Heart right ventricle (tissue), 16 donors: ENCODE measurements around the gene WDR90. TPM values are rescaled to one million over a fixed set of nuclear protein-coding genes. Genes with fewer than 3 reads are reported as not detected.

ENCODE experiments used
- ATAC-seq, 8 donors: fragments of 200-7000 bp; cut with Tn5 transposase; one replicate each; pipeline ENCODE4 v1.9.1; 2020; ENCODE audit warnings: mild to moderate bottlenecking in 8 of 8, moderate library complexity in 8 of 8, moderate number of reproducible peaks in 1 of 8
- DNase-seq, 2 donors: peaks; one replicate each; pipeline ENCODE4 v3.0.0-alpha.2; 2020
- H3K27ac ChIP-seq, 10 donors: fragments of 200-600 bp; sonication (generic) in 2 of 10; one replicate each; pipeline versions ENCODE4 v1.5.0 to v1.8.0; 2020 to 2022; ENCODE audit warnings: mild to moderate bottlenecking in 3 of 10
- H3K27me3 ChIP-seq, 7 donors: fragments of 200-600 bp; one replicate each; pipeline ENCODE4 v1.8.0; 2021 to 2022; ENCODE audit warnings: mild to moderate bottlenecking in 2 of 7
- H3K36me3 ChIP-seq, 9 donors: fragments of 200-600 bp; sonication (generic) in 1 of 9; one replicate each; pipeline versions ENCODE4 v1.5.0 to v1.8.0; 2020 to 2022; ENCODE audit warnings: mild to moderate bottlenecking in 2 of 9
- H3K4me1 ChIP-seq, 9 donors: fragments of 200-600 bp; sonication (generic) in 1 of 9; one replicate each; pipeline versions ENCODE4 v1.5.0 to v1.8.0; 2020 to 2022; ENCODE audit warnings: mild to moderate bottlenecking in 4 of 9
- H3K4me3 ChIP-seq, 10 donors: fragments of 200-600 bp; sonication (generic) in 2 of 10; one replicate each; pipeline versions ENCODE4 v1.5.0 to v1.8.0; 2020 to 2022; ENCODE audit warnings: mild to moderate bottlenecking in 7 of 10, moderate library complexity in 2 of 10
- H3K9me3 ChIP-seq, 11 donors: fragments of 200-600 bp in 10 of 11; sonication (generic) in 2 of 11; one replicate each; pipeline versions ENCODE4 v1.5.0 to v1.8.0; 2013 to 2022; ENCODE audit warnings: mild to moderate bottlenecking in 2 of 11, control low read depth in 1 of 11, moderate library complexity in 1 of 11
- CTCF ChIP-seq, 9 donors: fragments of 200-600 bp; sonication (generic) in 2 of 9; IDR thresholded peaks; one replicate each; pipeline versions ENCODE4 v1.5.0 to v1.8.0; 2021 to 2022; ENCODE audit warnings: antibody characterized with exemption in 9 of 9, mild to moderate bottlenecking in 5 of 9, moderate library complexity in 1 of 9
- WGBS, 2 donors: extraction: QIAGEN DNeasy Blood & Tissue Kit; methylation state at CpG; one replicate each; pipeline ENCODE4 v1.1.7; 2013; ENCODE audit warnings: inconsistent platforms in 1 of 2; 5-methylcytosine and 5-hydroxymethylcytosine counted together
- intact Hi-C, 10 donors: fragments of 100-400 bp; cut with DNase I; formaldehyde crosslinking; loops; one replicate each; pipeline versions ENCODE4 v1.11.1 to v1.14.2; 2022
- polyA plus RNA-seq, 2 donors: library from polyadenylated mRNA; stranded (reverse); fragments of 200-250 nt; gene quantifications; one replicate each; pipeline ENCODE4 v1.2.3, GENCODE V29; 2013
- total RNA-seq, 10 donors: library from RNA; stranded (reverse); fragmentation: NEBNext Ultra II Directional in 3 of 10; extraction: Animal tissue kit (Norgen Biotek cat#: 25700) in 3 of 10; gene quantifications; one replicate each; pipeline versions ENCODE4 v1.2.1 to v1.2.4, GENCODE V29; 2021 to 2023
- donor health status: Arrhythmogenic right ventricular cardiomyopathy.
- donor health status: ischemic (EF 13 %, LVEDD 7.1; RV severe dilation, severe dysfunction).
- donor health status: healthy with polysubstance abuse.
- donor health status: DM: no; HTN: yes; CAD: no.
- donor health status: DM: no; HTN: no; CAD: no.
- donor health status: ischemic (EF 25% LVEDD 6.9; RV normal size, moderate dysfunction).
- donor health status: ischemic (EF 25% LVEDD 5.7; RV mildly dilated, moderate dysfunction).
- donor health status: healthy.
- donor health status: DM: yes; HTN: yes; CAD: no.
- donor health status: Ischemic cardiomyopathy.
- donor health status: ischemic (EF 35%, LVEDD 5.7; RV mildly dilated, moderate dysfunction).
- donor health status: nonischemic (EF 11% LVEDD 7.7; RV severe dilation, severe dysfunction).
- donor health status: DM: yes; HTN: yes; CAD: no.
- donor health status: PGD.
- donor health status: ischemic (EF 29% LVEDD 5.4; RV normal size, mild dysfunction).
- donor health status: nonischemic (EF 23%, LVEDD 6.1; RV moderate dilation, normal function).

The WDR90 gene
- total and polyA plus RNA-seq, 12 donors = 7.1 to 23.8 (median 9.9) TPM

- no peaks in the 10 kb centered on the region for H3K9me3 ChIP-seq
- no peak overlapping the region for H3K27ac ChIP-seq
- peaks cover 0 to 14% (median 0%) of the 10 kb centered on the region in 9 donors for H3K36me3 ChIP-seq
- TF ChIP-seq CTCF (IDR thresholded peaks at IDR 0.05) = no peak
- no peaks in the 10 kb centered on the region for H3K27me3 ChIP-seq
- ATAC-seq (no peak), DNase-seq (no peak)
- H3K4me3 ChIP-seq = no peak overlapping the region
- peaks cover 0 to 6% (median 0%) of the 10 kb centered on the region in 9 donors for H3K4me1 ChIP-seq
- 96% methylated on average over 13 of the region's 13 CpGs for WGBS, 2 donors
- intact Hi-C loops = no loop called here
Observed at GRCh38 chr16:615122-615521, 34.0 kb upstream of the WDR90 start.

- intact Hi-C loops = no loop called here
Observed at GRCh38 chr16:616733-617586, 32.2 kb upstream of the WDR90 start.

DNA sequence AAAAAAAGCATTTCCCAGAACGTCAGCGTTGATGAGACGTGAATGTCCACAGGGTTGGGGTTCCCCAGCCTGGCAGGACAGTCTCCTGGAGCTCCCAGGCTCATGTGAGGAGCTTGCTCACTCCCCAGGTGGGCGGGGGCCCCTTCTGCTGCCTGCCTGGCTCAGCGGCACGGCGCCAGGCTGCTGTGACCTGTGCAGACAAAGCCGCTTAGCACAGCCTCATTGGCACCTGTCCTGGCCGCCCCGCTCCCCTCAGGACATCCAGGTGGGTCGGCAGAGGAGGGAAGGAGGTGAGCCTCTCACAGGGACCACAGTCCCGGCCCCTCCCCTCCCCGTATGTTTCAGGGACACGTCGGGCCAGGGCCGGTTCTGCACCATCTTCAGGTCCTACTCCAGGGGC is 31.3 kb upstream of the WDR90 start:
- WGBS, 2 donors = 92 to 93% methylated on average over 16 of the region's 16 CpGs
- no peak overlapping the region for H3K27ac ChIP-seq
- H3K36me3 ChIP-seq = peaks cover 0 to 14% (median 0%) of the 10 kb centered on the region in 9 donors
- ATAC-seq (no peak), DNase-seq (no peak)
- H3K4me3 ChIP-seq = no peak overlapping the region
- no peaks in the 10 kb centered on the region for H3K27me3 ChIP-seq
- no peak for TF ChIP-seq CTCF (IDR thresholded peaks at IDR 0.05)
- H3K4me1 ChIP-seq = no peaks in the 10 kb centered on the region
- intact Hi-C loops = no loop called here
- no peaks in the 10 kb centered on the region for H3K9me3 ChIP-seq

More at GRCh38 chr16:616733-617586, 32.2 kb upstream of the WDR90 start:
- Histone ChIP-seq H3K27me3 (no peaks in the 10 kb centered on the region), H3K4me1 (no peaks in the 10 kb centered on the region), H3K36me3 (peaks cover 0 to 14% (median 0%) of the 10 kb centered on the region in 9 donors), H3K27ac (no peak overlapping the region), H3K4me3 (no peak overlapping the region), H3K9me3 (no peaks in the 10 kb centered on the region)
- DNase-seq = no peak
- no peak for TF ChIP-seq CTCF (IDR thresholded peaks at IDR 0.05)
- peak in 2 of 8 donors; percentile 47 to 58 for ATAC-seq
- 93 to 95% methylated on average over 39 of the region's 39 CpGs for WGBS, 2 donors

DNA sequence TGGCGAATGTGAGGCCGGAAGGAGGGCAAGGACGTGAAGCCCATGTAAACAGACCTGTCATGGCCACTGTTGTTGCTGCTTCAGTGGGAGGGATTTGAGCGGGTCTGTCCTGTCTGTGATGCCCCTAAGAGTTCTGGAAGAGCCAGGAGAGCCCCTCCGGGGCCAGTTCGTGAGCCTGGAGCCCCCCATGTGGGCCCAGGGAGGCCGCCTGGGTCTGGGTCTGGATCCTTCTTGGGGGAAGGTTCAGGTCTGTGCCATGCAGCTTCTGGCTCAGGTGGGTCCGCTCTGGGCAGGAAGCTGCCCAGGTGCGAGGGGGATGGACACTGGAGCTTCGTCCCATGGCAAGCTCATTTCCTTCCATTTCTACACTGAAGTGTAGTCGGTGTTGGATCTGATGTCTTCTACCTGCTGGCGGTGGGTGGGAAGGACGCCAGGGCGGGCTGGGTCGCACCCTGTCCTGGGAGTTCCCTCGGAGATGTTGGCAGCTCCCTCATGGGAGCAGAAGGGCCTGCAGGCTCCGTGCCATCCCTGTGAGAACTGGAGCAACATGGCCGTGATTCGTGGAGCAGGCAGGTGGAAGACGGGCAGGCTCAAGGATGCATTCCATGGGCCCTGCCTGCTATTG is 29.6 kb upstream of the WDR90 start:
- 92 to 93% methylated on average over 20 of the region's 20 CpGs for whole genome bisulfite sequencing, 2 donors
- H3K36me3 ChIP-seq = peaks cover 0 to 14% (median 0%) of the 10 kb centered on the region in 9 donors
- intact Hi-C loops = no loop called here
- no peak for TF ChIP-seq CTCF (IDR thresholded peaks at IDR 0.05)
- no peak overlapping the region for H3K4me3 ChIP-seq
- no peak overlapping the region for H3K27ac ChIP-seq
- ATAC-seq = no peak
- no peaks in the 10 kb centered on the region for H3K4me1 ChIP-seq
- H3K9me3 ChIP-seq = no peaks in the 10 kb centered on the region
- H3K27me3 ChIP-seq = no peaks in the 10 kb centered on the region
- no peak for DNase-seq
